HG02798 (cell line): ENCODE measurements around the gene LRP2.
"Not testable (repeated sequence)": the region's sequence is repeated elsewhere in the genome, so short reads cannot be mapped to it uniquely, and the experiment has no call there.

Source experiments
- ATAC-seq: cut with Tn5 transposase; IDR thresholded peaks from one replicate; pipeline ENCODE4 v1.9.1; 2021; ENCODE audit warnings: mild to moderate bottlenecking; ENCODE audit not compliant: unreplicated experiment, poor library complexity

The LRP2 gene

GRCh38 chr2:169362118-169362893 lies at the start of gene LRP2:
Gene LRP2 (minus strand): TSS chr2:169362534. CDS start chr2:169362399, 135 bp downstream.
- ATAC-seq = no peak

GRCh38 chr2:169406891-169407290 lies 44.6 kb upstream of the LRP2 start:
- ATAC-seq = no peak

- ATAC-seq = not testable (repeated sequence)
Observed at GRCh38 chr2:169399491-169399890, 37.2 kb upstream of the LRP2 start.

- no peak for ATAC-seq
Observed at GRCh38 chr2:169397697-169398096, 35.4 kb upstream of the LRP2 start.

GRCh38 chr2:169395821-169396374 lies 33.6 kb upstream of the LRP2 start:
- ATAC-seq = no peak

GRCh38 chr2:169393068-169393590 lies 30.8 kb upstream of the LRP2 start:
- ATAC-seq = peak; percentile 70

- no peak for ATAC-seq
Observed at GRCh38 chr2:169391236-169391635, 28.9 kb upstream of the LRP2 start.

- no peak for ATAC-seq
Observed at GRCh38 chr2:169388161-169388560, 25.8 kb upstream of the LRP2 start.

- ATAC-seq = no peak
Observed at GRCh38 chr2:169386722-169387121, 24.4 kb upstream of the LRP2 start.

GRCh38 chr2:169384816-169385215 lies 22.5 kb upstream of the LRP2 start:
- no peak for ATAC-seq

- ATAC-seq = no peak
Observed at GRCh38 chr2:169372561-169372960, 10.2 kb upstream of the LRP2 start.

- no peak for ATAC-seq
Observed at GRCh38 chr2:169366066-169366465, 3.7 kb upstream of the LRP2 start.

GRCh38 chr2:169365029-169365480 lies 2.7 kb upstream of the LRP2 start:
- ATAC-seq = peak; percentile 65

- no peak for ATAC-seq
Observed at GRCh38 chr2:169363560-169364150, 1.3 kb upstream of the LRP2 start.

- ATAC-seq = no peak
Observed at GRCh38 chr2:169362894-169363559, 693 bp upstream of the LRP2 start.

- no peak for ATAC-seq
Observed at GRCh38 chr2:169361706-169362117, 622 bp downstream of the LRP2 start.

- no peak for ATAC-seq
Observed at GRCh38 chr2:169360984-169361705, 1.2 kb downstream of the LRP2 start.

- no peak for ATAC-seq
Observed at GRCh38 chr2:169358016-169358415, 4.3 kb downstream of the LRP2 start.

- no peak for ATAC-seq
Observed at GRCh38 chr2:169354244-169354643, 8.1 kb downstream of the LRP2 start.

GRCh38 chr2:169351725-169352124 lies 10.6 kb downstream of the LRP2 start:
- ATAC-seq = no peak
